ENCODE measurements around the gene GLIS1.
"Not testable (repeated sequence)": the region's sequence is repeated elsewhere in the genome, so short reads cannot be mapped to it uniquely, and the experiment has no call there.

Gene GLIS1

DNA sequence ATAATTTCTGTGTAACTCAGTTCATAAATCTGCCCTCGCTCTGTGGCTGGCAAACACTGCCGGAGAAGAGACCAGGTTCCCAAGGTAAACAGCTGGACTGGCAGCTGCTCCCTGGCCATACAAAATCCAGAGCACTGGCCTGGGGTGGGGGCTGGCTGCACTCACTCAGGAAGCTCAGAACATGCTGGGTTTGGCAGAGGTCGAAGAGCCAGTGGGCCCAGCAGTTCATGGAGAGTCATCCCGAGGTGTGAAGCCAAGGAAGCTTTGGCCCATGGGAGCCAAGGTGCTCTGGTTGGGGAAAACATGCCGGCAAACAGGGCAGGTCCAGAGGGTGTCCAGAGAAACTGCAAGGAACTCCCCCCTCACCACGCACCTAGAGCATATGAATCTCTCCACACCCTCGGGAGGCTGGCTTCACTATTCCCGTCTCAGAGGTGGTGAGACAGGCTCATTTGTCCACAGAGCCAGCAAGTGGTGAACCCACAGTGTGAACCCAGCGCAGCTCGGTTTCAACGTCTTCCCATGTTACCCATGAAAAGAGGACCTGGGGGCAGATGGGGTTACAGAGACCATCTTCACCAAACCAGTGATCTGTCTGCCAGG, 177.4 kb downstream of the GLIS1 start:
- no peak for DNase-seq (ENCODE audit: low read depth)

DNA sequence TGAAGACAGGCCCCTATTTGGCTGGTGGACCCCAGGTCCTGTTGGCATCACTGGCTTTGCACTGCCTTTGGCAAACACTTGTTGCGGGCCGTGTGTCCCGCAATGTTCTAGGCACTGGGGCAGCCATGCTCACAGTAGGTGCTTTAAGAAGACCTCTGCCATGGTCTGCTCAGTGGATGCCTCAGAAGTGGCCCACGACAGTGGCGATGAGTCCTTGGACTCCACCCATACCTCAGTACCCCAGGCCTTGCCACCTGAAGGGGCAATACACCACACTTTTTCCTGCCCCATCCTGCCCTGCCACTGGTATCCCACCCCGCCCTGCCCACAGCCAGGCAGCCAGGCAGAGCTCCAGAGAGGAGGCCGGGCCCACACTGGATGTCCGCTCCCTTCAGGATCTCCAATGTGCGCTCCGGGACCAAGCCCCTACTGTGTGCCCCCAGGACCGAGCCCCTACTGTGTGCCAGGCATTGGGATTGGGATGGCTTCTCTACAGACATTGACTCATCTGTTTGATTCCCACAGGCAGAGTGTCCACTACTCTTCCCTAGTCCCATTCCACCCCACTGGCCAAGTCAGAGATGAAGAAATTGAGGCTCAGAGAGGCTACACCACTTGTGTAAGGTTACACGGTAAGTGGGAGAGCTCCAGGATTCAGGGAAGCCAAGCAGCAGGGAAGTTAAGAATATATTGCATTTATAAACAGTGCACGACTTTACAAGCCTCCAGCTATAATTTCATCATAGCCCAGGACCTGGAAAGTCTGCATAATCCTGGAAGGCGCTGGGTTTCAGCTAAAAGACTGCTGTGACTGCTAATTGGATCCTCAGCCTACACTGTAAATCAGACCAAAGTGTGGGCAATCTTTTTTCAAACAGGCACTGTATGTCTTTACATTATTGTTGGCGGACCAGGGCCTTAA, 178.1 kb downstream of the GLIS1 start:
- DNase-seq (ENCODE audit: low read depth) = no peak

DNA sequence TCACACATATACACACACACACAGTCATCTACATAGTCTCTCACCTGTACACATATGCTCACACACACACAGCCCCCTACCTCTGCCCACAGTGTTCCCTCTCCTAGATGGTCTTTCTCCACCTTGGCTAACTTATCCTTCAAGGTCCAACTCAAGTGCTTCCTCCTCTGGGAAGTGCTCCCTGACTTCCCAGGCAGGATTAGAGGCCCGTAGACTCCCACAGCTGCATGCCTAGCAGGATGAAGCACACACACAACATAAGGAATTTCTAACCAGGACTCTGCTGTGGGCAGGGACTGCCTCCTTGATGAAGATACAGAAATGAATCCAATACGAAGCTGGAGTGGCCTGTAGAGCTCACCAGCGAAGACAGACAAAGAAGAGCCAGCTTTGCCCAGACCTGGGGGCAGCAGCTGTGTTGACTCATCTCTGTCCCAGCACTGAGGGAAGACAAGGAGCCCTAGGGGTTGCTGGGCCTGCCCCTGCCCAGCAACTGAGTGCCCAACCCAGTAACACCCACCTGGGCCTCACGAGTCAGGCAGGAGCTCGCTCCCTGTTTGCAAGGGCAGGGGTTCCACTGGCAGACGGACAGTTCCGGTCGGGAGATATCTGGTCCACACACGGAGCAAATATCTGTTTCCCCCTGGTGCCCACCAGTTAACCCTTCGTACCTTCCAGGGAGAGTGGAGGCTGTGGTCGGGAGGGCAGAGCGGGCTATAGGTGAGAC, 178.9 kb downstream of the GLIS1 start:
- DNase-seq (ENCODE audit: low read depth) = no peak

DNA sequence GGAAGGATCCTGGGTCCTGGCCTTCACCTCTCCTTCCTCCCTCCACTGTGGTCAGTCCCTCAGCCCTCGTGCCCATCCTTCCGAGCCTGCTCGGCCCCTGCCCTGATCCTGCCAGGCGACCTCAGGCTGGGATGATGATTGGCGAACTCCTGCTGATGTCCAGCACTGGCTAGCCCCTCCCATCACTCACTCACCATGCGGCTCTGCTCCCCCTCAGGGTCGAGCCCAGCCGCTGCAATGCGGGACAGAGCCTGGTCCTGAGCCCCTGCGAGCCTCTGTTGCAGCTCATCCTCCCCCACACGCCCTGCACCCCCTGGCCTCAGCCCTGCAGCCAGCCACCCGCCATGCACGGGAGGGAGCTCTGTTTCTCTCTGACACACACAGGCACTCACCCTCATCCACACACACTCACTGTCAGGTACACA, 179.6 kb downstream of the GLIS1 start:
- DNase-seq (ENCODE audit: low read depth) = no peak

DNA sequence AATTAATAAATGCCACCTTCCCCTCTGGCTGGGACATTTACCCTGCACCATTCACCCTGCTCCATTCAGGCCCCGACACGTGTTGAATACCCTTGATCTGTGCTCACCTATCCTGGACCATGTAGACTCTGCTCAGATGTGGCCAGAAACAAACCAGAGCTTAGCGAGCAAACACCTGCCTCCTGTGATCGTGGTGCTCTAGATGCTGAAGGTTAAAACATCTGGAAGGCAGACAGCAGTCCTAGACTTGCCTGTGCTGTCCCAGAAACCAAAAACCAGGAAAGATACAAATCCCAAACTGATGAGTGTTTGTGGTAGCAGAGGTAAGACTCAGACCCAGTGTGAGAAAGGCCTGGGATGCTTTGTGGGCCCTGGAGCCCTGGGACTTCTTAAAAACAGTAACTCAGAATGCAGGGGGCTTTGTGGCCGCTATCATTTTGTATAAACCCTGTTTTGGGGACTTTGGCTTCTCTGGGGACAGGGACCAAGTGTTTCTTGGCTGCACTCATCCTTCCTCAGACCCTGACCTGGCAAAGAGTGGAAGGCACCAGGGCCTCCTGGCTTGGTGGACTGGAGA, 180.1 kb downstream of the GLIS1 start:
- DNase-seq (ENCODE audit: low read depth) = no peak

DNA sequence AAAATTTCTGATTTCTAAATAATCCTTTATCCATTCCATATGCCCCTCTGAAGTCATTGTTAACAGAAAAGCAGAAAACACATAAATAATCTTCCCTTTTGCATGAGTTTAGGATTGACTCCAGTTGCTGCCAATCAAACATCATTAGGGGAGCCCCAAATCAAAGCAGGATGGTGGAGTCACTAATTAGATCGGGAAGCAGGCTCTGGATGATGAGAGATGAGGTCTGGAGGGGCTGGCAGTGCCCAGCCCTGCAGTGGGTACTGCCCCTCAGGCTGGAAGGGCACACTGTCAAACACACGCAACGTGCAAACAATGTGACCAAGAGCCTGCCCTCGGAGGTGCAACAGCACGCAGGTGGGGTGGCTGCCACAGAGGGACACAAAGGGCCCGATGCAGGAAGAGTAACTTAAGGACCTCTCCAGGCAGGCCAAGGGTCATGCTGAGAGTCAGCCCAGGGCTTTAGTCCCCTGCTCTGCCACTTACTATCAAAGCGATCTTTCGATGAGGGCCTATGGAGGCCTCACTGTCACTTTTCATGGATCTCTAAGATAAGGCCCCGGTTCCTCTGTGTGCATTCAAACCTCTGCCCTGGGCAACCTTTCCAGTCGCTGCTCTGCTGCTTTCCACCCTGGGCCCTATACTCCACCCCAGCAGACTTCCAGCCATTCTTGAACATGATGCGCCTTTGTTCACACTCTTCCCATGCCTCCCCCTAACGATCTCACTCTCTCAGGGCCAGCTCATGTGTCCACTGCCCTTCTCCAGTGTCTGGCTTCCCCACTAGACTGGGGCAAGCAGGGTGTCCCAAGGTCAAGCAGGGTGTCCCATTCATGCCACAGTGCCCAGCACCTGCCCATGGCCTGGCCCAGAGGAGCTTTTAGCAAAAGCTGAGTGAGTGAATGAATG, 180.9 kb downstream of the GLIS1 start:
- no peak for DNase-seq (ENCODE audit: low read depth)

DNA sequence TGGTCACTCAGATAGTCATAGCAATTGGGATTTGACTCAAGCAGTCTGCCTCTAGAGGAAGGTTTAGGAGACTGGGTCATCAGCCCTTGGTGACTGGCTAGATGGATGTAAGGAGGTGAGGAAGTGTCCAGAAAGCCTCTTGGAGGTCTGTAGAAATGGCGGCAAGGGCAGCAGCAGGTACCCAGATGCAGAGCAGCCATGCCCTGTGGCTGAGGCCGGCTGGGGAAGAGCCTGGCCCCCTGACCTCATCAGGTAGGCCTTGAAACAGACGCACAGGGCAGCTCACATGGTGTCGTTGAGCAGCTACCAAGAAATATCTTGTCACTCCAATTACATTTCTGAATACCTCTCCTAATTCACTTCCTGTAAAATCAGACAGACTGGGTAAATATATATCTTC, 181.6 kb downstream of the GLIS1 start:
- DNase-seq (ENCODE audit: low read depth) = no peak

DNA sequence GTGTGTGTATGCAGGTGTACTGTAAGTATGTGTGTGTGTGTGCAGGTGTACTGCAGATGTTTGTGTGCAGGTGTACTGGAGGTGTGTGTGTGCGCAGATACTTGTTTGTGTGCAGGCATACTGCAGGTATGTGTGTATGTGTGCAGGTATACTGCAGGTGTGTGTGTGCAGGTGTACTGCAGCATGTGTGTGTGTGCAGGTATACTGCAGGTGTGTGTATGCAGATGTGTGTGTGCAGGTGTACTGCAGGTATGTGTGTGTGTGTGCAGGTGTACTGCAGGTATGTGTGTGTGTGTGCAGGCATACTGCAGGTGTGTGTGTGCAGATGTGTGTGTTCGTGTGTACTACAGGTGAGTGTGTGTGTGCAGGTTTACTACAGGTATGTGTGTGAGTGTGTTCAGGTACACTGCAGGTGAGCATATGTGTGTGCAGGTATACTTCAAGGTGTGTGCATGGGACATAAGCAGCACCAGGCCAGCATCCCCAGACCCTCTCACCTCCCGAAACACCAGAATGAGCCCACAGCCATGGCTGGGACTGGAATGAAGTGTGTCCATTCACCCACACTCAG, 182.2 kb downstream of the GLIS1 start:
- DNase-seq (ENCODE audit: low read depth) = no peak

DNA sequence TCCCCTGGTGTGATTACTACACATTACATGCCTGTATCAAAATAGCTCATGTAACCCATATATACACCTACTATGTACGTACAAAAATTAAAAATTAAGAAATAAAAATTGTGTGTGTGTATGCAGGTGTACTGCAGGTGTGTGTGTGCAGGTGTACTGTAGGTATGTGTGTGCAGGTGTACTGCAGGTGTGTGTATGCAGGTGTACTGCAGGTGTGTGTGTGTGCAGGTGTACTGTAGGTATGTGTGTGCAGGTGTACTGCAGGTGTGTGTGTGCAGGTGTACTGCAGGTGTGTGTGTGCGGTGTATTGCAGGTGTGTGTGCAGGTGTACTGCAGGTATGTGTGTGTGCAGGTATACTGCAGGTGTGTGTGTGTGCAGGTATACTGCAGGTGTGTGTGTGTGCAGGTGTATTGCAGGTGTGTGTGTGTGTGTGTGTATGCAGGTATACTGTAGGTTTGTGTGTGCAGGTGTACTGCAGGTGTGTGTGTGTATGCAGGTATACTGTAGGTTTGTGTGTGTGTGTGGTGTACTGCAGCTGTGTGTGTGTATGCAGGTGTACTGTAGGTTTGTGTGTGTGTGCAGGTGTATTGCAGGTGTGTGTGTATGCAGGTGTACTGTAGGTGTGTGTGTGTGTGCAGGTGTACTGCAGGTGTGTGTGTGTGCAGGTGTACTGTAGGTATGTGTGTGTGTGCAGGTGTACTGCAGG, 183.2 kb downstream of the GLIS1 start:
- not testable (repeated sequence) for DNase-seq (ENCODE audit: low read depth)

DNA sequence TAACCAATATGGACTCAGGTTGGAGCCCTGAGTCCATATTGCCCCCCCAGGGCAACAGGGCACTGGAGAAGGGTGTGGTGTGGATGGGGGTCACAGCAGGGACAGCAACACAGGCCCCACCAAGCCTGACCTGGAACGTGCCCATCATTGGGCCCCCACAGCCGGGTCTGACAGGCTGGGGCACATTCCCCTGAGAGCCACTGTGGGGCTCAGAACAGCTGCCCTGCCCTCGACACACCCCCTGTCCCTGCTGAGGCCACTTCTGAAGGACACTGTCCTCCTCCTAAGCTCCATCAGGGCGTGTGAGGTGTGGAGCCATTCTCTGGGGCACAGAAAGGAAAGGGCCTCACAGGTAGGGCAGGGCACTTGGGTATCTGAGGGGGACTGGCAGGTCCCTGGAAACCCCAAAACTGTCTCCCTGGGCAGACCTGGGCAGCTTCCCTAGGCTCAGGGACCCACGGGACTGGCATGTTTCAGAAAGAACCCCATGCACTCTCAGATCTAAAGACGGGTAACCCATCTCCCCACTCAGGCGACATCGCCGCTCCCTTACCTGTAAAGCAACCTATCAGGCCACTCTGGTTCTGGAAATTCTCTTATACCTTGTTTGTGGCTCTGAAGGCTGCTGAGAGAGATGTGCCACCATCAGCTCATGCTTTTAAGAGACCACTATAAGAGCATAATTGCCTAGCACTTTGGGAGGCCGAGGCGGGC, 184.2 kb downstream of the GLIS1 start:
- DNase-seq (ENCODE audit: low read depth) = no peak

DNA sequence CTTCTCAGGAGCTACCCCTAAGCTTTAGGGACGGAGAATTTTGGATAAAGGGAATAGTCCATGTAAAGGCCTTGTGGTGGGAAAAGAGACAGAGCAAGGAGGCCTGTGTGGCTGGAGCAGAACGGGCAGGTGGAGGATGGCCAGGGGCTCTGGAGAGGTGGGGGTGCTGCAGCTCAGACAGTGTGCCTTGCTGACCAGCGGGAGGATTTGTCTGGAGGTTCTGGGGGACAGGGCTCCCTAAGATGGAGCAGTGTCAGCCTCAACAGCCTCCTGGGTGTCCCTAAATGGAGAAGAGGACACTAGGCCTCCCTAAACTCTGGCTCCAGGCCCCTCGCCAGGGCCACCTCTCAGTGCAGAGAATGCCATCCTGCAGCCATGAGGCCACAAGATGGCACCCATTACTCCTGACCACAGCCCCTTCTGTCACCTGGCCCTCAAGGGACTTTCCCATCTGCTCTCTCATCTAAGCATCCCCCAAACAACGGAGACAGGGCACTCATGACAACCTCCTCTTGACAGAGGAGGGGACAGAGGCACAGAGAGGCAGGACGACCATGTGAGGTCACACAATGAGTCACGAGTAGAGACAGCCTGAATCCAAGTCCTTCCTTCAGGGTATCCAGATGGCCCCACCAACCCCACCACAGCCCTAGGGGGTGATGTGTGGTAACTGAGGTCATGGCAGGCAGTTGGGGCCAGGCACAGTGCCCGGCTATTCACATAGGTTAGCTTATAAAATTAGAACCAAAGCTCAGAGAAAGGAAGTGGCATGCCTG, 185.0 kb downstream of the GLIS1 start:
- DNase-seq (ENCODE audit: low read depth) = no peak

DNA sequence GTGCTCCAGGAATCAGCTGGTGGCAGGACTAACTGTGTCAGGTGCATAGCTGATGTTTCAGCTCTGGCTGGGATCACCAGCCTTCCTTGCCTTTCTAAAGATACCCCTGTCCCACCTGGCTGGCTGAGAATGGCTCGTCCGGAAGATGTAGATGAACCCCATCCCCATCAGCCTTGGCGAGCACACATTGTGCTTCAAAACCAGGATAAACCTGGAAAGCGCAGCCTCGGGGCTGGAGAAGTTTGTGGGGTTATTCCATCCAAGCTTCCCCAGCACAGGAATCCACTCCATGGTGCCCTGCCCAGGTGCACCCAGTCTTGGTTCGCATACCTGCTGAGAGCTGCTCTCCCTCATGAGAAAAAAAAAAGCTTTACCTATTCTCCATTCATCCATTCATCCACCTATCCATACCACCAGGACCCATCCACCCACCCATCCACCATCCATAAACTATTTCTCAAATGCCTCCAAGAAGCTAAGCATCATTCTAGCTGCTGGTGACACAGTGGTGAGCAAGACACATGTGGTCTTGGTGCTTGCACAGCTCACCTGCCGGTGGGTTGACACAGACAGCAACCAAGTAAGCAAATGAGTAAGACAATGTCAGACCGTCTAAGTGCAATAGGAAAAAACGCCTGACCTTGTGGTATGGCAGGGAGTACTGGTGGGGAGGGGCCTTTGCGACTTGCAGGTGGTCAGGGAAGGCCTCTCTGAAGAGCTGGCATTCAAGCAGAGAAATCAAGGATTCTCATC, 185.8 kb downstream of the GLIS1 start:
- no peak for DNase-seq (ENCODE audit: low read depth)

DNA sequence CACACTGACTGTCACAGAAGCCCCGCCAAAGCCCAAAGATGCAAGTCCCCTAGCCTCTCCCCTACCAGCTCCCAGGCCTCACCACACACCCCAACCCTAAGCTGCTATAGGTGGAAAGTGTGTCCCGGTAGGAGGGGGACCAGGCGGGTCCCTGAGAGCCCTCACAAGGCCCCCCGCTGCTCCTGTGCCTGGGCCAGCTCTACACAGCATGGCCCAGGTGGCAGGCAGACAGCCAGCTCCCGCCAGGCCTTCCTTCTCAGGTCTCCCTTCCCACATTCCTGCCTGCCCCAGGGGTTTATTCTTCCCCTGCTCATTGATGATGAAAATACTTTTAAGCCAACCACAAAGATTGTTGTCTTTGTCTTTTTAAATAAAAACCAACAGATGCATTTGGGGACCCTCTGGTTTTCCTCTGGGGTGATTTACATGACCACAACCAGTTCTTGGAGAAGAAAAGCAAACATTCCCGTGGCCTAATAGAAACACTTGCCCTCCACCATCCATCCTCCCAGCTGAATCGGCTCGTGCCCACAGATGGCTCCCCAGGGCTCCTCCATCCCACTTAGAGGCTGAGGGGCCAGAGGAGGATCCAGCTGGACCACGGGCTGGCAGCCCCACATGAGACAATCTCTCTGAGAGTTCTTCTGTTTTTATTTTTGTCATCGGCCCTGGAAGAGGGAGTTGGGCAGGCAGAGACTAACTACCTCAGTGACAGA, 186.7 kb downstream of the GLIS1 start:
- DNase-seq (ENCODE audit: low read depth) = no peak

DNA sequence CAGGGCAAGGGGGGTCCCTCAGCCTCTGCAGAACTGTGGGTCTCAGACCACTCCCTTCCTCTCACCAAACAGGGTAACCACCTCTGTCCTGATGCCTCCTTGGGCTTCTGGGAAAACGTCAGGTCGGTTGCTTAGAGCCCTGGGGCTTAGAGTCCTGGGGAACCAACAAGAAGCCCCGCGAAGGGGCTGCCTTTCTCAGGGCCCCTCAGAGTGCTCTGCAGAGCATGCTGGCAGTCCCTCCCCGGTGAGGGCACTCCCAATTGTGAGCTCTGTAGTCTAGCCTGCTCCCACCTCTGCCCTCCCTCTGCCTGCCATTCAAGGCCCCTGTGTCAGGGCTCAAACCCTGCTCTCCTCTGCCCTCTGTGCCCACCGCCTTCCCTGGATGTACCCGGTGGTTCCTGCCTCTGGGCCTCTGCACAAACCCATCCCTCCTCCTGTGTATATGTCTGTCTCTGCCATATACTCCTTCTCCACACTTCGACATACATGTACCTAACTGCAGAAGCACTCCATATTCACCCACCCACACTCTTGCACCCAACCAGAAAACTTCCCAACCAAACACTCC, 187.5 kb downstream of the GLIS1 start:
- DNase-seq (ENCODE audit: low read depth) = no peak

DNA sequence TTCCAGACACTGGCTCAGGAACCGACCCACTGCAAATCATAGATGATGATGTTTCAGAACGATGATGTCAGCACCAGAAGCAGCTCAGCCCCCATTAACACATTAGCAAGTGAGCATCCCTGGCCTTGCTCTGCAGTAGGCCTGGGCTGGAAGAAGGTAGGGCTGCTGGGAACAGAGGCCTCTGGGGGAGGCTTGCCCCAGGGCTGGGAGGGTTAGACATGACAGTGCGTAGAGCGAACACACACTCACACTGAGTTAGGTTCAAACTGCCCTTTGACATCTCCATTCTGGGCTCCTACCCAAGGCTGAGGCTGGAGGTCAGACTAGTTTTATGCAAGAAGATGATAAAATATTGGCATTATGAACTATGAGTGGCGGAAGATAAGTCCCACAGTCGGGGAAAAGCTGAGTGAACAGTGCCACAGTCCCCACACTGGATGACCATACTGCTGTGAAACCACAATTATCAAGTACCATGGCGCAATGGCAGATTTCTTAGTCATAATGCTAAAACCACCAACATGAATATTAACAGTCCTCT, 188.7 kb downstream of the GLIS1 start:
- no peak for DNase-seq (ENCODE audit: low read depth)

DNA sequence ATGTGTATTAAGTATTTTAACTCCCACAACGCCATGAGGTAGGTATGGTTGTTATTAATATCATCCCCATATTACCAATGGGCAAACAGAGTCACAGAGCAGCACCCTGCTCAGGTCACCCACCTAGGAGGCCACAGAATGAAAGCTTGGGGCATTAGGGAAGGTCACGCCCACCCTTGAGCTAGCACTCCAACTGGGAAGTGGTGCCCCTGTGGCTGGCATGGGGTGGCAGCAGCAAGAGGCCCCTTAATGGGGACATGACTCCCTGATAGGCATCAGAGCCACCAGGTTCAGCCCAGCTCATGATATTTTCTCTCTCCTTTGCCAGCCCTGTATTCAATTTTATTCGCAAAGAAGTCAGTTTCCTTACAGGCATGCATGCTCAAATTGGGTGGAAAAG, 189.2 kb downstream of the GLIS1 start:
- no peak for DNase-seq (ENCODE audit: low read depth)

DNA sequence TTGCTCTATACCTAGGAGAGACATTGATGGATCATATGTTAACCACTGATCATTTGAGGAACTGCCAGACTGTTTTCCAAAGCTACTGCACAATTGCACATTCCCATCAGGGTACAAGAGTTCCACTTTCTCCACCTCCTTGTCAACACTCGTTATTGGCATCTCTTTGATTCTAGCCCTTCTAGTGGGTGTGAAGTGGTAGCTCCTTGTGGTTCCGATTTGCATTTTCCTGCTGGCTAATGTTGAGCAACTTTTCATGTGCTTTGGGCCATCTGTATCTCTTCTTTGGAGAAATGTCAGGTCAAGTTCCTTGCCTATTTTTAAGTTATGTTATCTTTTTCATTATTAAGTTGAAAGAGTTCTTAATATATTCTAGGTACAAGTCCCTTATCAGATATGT, 189.7 kb downstream of the GLIS1 start:
- no peak for DNase-seq (ENCODE audit: low read depth)

Measured in non-pigmented ciliary epithelial cell (primary cell).